ENCODE results near the gene ACADL.
"Not testable (repeated sequence)": the region's sequence is repeated elsewhere in the genome, so short reads cannot be mapped to it uniquely, and the experiment has no call there.

Gene ACADL

DNA sequence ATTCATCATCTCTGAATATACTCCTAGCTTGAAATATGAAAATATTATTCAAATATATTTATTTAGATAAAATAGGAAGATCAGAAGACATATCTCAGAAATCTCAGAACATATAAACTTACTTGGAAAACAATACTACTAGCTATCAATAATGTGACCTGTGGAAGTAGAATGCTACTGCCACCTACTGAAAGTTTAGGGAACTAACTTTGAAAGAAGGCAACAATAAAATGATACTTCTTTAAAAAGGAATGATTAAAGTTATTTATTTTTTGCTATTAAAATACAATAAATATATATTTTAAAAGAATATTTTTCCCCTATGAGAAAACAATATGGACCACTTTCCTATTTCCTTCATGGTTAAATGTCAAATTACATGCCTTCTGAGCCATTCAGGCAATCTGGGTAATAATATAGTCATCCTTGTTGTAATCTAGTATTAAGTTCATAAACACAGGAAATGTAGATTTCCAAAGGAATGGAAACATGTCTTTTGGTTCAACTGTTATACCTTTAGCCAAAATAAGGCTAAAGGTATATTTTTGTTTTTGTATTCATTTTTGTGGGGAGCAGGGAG is 26.0 kb downstream of the ACADL start:
- peak in 2 of 3 experiments; percentile 4 to 64 for DNase-seq

- DNase-seq: no peak
Measured at GRCh38 chr2:210198326-210198725, 26.9 kb downstream of the ACADL start.

DNA sequence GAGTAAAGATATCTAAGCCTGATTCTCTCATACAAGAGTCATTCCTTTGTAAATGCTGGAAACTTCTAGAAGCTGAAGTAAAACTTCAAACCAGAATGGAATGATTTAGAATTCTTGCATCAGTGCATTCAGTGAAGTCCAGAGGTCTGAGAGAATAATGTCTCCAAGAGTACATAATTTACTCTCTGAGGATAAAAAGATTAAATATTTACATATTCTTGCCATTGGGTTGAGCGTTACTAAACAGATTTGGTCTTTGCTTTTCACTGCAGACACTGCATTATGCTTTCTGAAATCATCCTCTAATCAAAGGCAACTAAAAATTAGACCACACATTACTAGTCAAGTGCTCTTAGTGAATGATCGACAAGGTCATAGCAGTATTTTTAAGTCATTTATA is 27.5 kb downstream of the ACADL start:
- no peak for DNase-seq

DNA sequence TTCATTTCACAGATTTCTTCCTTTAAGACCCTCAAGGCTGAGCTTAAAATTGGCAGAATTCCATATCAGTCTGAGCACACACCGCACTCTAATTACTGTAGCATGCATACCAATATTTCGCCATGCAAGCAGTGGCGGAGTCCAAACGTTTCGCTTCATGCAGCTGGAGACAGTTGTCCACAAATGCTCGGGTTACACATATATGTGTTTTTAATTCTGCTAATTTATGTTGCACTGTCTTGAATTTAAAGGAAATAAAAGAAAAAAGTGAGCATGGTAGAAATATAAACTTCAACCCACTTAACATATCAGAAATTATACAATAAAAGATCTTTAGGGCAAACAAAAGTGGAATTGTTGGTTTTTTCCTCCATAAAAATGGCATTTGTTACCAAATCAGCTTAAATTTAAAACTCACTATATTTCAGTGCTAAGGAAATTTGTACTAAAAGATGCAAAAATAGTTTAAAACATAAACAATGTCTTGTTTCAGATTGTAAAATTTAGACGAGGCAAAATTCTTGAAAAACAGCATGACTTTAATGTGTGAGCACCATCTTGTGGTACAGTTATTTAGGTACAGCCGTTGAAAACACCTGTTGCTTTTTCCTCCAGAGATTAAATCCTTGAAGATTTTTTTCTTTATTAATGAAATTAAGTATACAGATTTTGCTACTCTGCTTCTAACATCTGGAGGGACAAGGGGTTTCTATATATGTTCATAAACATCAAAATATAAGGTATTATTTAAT is 30.0 kb downstream of the ACADL start:
- DNase-seq: peak; percentile 15 to 77 (median 19)

GRCh38 chr2:210190345-210190744 is 34.9 kb downstream of the ACADL start:
- DNase-seq: no peak

DNA sequence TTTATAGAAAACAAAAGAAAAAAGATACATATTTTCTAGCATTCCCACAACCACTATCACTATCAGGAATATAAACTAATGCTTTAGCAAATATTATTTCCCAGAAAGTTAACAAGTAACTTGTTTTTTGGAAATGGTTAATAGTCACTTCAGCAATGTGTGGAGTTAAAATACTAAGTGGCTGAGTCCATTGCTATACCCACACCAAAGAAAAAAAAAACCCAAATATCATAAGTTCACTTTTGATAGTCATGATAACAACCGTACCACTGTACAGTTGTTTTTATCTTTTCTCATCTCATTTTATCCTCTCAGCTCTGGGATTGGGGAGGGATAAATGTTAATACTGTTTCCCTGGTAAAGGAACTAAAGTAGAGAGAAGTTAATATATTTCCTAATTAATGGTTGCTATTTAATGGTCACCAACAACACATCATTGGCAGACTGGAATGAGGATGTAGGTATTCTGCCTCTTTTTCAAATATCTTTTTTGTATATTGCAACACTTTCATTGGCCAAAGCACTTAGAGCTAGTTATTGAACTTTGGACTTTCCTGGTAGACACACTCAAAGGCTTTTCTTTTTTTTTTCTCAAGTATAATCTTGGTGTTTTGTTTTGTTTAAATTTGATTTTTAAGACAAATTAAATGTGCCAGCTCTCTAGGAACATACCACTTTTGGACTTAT is 35.7 kb downstream of the ACADL start:
- no peak for DNase-seq

DNA sequence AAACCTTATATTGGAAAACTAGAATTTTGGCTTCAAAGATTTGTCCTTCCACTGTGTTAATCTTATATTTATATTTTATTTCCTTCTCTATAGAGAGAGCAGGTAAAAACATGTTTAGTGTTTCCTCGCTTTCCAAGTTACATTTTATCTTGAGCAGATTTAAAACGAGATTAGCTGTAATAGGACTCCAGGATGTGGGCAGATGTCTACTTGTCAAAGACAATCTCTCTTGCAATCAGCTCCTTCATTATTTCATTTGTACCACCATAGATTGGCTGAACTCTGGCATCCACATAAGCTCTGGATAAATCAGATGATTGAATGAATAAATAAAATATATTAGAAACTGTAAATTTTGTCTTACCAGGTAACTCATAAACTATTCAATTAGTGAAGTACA is 36.5 kb downstream of the ACADL start:
- no peak for DNase-seq

DNA sequence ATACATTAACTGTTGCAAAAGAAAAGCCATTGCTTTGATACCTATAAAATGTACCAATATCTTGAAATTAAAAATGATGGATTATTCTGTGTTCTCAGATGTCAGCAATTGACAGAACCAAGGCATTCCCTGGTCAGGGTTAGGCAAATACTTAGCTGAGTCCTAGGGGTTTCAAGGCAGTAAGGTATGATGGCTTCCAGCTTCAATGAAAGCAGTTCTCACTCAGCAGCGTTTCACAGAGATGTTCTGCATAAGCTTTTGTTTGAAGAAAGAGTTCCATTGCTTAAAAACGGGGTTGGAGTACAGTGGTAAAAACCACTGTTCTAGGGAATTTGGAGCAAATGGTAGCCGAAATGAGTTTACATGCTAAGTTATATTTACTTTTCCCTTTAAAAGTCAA is 37.1 kb downstream of the ACADL start:
- DNase-seq: no peak

- not testable (repeated sequence) for DNase-seq
Measured at GRCh38 chr2:210183936-210184335, 41.3 kb downstream of the ACADL start.

DNA sequence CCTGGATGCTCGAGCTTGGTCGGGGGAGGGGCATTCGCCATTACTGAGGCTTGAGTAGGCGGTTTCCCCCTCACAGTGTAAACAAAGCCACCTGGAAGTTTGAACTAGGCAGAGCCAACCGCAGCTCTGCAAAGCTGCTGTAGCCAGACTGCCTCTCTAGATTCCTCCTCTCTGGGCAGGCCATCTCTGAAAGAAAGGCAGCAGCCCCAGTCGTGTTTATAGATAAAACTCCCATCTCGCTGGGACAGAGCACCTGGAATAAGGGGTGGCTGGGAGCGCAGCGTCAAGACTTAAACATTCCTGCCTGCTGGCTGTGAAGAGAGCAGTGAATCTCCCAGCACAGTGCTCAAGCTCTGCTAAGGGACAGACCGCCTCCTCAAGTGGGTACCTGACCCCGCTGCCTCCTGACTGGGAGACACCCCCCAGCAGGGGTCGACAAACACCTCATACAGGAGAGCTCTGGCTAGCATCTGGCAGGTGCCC is 43.6 kb downstream of the ACADL start:
- peak in 2 of 3 experiments; percentile 24 to 48 for DNase-seq

DNA sequence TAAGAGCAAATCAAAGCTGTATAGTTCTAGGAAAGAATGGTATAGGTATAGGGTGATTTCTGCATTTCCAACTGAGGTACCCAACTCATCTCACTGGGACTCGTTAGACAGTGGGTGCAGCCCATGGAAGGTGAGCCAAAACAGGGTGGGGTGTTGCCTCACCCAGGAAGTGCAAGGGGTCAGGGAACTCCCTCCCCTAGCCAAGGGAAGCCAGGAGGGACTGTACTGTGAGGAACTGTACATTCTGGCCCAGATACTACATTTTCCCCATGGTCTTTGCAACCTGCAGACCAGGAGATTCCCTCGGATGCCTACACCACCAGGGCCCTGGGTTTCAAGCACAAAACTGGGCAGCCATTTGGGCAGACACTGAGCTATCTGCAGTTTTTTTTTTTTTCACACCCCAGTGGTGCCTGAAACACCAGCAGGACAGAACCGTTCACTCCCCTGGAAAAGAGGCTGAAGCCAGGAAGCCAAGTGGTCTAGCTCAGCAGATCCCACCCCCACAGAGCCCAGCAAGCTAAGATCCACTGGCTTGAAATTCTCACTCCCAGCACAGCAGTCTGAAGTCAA is 44.1 kb downstream of the ACADL start:
- not testable (repeated sequence) for DNase-seq

- DNase-seq: no peak
Measured at GRCh38 chr2:210180477-210180876, 44.8 kb downstream of the ACADL start.

- no peak for DNase-seq
Measured at GRCh38 chr2:210179351-210179990, 45.8 kb downstream of the ACADL start.

DNA sequence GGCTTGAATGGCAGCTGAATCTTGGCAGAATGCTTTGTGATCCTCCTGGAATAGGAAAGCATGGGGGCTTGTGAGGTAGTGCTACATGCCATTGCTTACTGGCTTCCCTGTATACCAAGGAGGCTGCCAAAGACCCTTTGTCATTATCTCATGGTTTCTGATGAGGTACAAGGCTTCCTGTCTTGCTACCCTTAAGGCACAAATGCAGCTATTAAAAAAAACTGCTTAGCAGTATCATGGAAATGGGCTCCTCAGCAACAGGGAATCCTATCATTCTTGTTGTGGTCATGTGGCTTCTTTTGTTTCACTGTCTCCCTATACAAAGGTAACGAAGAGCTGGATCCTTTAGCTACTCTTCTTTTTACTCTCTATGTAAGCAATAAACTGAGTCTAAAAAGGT is 47.5 kb downstream of the ACADL start:
- no peak for DNase-seq

DNA sequence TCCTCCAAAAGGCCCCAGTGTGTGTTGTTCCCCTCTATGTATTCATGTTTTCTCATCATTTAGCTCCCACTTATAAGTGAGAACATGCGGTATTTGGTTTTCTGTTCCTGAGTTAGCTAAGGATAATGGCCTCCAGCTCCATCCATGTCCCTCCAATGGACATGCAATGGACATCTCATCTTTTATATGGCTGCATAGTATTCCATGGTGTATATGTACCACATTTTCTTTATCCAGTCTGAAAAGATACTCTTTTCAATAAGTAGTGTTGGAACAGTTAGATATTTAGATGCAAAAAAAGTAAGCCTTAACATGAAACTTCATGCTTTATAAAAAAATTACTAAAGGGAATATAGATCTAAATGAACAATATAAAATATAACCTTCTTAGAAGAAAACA is 48.1 kb downstream of the ACADL start:
- not testable (repeated sequence) for DNase-seq

- no peak for DNase-seq
Measured at GRCh38 chr2:210174086-210174485, 51.2 kb downstream of the ACADL start.

DNA sequence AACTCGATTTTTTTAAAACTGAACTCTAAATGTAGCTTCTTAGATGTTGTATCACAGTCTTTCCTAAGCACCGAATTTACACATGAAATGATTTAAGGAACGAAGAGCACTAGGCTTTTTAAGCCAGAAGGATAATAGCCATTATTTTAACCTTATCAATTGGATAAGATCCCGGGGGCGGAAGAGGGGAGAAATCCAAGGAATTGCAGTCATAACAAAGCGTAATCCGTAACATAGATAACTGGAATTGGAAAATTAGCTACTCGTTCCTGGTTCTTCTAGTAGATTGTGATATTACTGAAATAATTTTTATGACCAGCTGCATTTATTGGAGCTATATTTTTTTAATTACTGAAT is 53.0 kb downstream of the ACADL start:
- DNase-seq: no peak

- DNase-seq: peak; percentile 90 to 98 (median 95)
Measured at GRCh38 chr2:210171309-210172218, 53.7 kb downstream of the ACADL start, which contains the start of gene KANSL1L. Gene KANSL1L, minus strand, starts transcription at chr2:210171409. Its CDS starts 16,827 bp downstream, at chr2:210154582.

- peak; percentile 87 to 98 (median 95) for DNase-seq
Measured at GRCh38 chr2:210170446-210171303, 54.6 kb downstream of the ACADL start.

DNA sequence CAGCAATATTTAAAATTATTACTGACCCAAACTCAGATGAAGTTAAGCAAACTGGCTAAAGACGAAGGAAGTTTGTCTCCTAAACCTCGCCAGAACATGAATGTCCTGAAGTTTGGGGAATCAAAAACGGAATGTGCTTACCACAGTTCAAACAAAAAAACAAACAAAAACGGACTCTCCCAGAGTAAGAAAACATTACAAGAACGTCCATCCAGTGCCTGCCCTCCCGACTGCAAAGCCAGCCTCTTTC is 55.1 kb downstream of the ACADL start:
- DNase-seq: no peak

DNA sequence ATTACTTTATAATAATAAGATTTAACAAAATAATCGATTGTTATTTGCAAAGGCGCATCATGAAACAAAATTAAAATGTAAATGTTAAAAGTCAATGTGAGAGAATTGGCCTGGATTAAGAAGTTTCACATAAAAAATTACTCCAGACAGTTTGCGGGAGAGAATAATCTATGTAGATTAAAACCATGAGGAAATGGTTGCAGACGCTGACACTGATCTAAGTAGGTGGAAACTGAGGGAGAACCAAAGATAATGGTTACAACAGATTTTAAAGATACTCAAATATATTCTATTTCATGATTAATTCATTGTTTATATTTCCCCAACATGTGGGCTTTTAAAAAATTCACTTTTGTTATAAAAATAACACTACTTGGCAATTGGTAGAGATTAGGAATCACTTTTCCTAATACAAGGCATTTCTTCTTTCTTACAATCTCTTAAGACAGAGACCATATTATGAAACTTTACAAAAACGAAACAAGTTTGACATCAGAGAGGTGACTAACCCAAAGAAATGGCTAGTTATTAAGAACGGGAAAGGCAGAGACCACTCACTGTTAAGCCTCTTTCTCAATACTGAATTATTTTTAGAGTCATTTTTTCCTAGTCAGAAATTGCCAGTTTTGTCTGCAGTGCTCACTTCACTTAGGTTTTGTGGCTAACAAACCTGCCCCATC is 55.6 kb downstream of the ACADL start:
- DNase-seq: no peak

All from NCI-H1417 (cell line).